Keratinocyte (primary cell): ENCODE data around the gene TMCC1.

ENCODE experiments used
- CTCF ChIP-seq, 3 experiments: IDR thresholded peaks in 1 of 3; conservative IDR thresholded peaks in 1 of 3; optimal IDR thresholded peaks in 1 of 3; 2 replicates in 2 of 3; 3 replicates in 1 of 3; pipeline versions ENCODE3 to v1.5.1; 2011; ENCODE audit warnings: low read length in 3 of 3, mild to moderate bottlenecking in 3 of 3, moderate library complexity in 2 of 3, control low read depth in 1 of 3, inconsistent platforms in 1 of 3; ENCODE audit not compliant: insufficient read depth in 2 of 3; ENCODE audit errors: extremely low read depth in 1 of 3
- EZH2 ChIP-seq: IDR thresholded peaks from one replicate; pipeline ENCODE4 v1.6.1; 2012; ENCODE audit warnings: inconsistent platforms, mild to moderate bottlenecking, low read length, moderate library complexity

GRCh38 chr3:129604767-129605166, 288.7 kb downstream of the TMCC1 start:
- TF ChIP-seq CTCF (optimal IDR thresholded peaks at IDR 0.05 in 1 of 3, IDR thresholded peaks at IDR 0.05 in 1 of 3, conservative IDR thresholded peaks at IDR 0.05 in 1 of 3; ENCODE audit: extremely low read depth in 1 of 3, insufficient read depth in 2 of 3, low read length in 3 of 3) (no peak), EZH2 (peak; percentile 48)
